ENCODE results near the gene SPON2. TPM values are rescaled to one million over a fixed set of nuclear protein-coding genes. Genes with fewer than 3 reads are reported as not detected.

SPON2 gene
- total RNA-seq, 1 experiment from 2014 or later, result 2.3 TPM

DNA sequence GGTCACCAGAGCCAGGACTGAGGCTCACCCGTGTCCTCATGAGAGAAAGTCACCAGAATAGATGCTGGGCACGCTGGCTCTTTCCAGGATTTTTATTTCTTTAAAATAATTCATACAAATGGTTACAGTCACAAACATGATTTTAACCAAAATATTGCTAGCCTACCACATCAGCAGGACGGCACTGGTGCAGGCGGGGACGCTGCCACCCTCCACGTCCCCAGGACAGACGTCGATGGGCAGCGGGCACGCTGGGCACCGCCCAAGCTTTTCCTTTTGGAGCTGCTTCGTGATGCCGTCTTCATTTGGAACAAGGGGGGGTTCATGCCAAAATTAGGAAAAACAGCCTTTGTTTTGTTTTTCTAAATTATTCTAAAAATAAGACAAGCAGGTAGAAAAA lies 39.0 kb upstream of the SPON2 start:
- Mint-ChIP-seq H3K4me3 (no peak overlapping the region), H3K9me3 (no peaks in the 10 kb centered on the region), H3K4me1 (no peaks in the 10 kb centered on the region), H3K27me3 (ENCODE audit: low read depth) (no peaks in the 10 kb centered on the region), H3K36me3 (ENCODE audit: insufficient read depth in 1 of 3, low read depth in 3 of 3) (peaks cover 2 to 27% (median 25%) of the 10 kb centered on the region in 3 experiments; a peak in 6 of 7 replicates), H3K27ac (no peak overlapping the region)
- H3K9me3 ChIP-seq (ENCODE audit: control insufficient read depth, low read depth, low read length), result no peaks in the 10 kb centered on the region
- H3K18ac ChIP-seq (ENCODE audit: insufficient read length, low read depth, low read length), result no peak overlapping the region
- TF ChIP-seq, protein P1, sequence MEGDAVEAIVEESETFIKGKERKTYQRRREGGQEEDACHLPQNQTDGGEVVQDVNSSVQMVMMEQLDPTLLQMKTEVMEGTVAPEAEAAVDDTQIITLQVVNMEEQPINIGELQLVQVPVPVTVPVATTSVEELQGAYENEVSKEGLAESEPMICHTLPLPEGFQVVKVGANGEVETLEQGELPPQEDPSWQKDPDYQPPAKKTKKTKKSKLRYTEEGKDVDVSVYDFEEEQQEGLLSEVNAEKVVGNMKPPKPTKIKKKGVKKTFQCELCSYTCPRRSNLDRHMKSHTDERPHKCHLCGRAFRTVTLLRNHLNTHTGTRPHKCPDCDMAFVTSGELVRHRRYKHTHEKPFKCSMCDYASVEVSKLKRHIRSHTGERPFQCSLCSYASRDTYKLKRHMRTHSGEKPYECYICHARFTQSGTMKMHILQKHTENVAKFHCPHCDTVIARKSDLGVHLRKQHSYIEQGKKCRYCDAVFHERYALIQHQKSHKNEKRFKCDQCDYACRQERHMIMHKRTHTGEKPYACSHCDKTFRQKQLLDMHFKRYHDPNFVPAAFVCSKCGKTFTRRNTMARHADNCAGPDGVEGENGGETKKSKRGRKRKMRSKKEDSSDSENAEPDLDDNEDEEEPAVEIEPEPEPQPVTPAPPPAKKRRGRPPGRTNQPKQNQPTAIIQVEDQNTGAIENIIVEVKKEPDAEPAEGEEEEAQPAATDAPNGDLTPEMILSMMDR (conservative IDR thresholded peaks at IDR 0.05), result no peak
- no peak overlapping the region for H2AFZ ChIP-seq (ENCODE audit: low read length)
- no peak overlapping the region for H3K23ac ChIP-seq (ENCODE audit: insufficient read length, low read depth, low read length)
- H3K4me1 ChIP-seq (ENCODE audit: insufficient read depth, low read length), result no peaks in the 10 kb centered on the region
- H2BK15ac ChIP-seq (ENCODE audit: low read depth, low read length), result no peak overlapping the region
- WGBS (ENCODE audit: extremely low coverage, insufficient read length, low lambda C conversion rate), result no CpG with 5 or more reads among the region's 13 CpGs
- H4K5ac ChIP-seq (ENCODE audit: insufficient read length, low read depth, low read length), result no peak overlapping the region
- no peak overlapping the region for H3T11ph ChIP-seq (ENCODE audit: low read length)
- H3K79me2 ChIP-seq (ENCODE audit: insufficient read depth, low read length), result no peaks in the 10 kb centered on the region
- H3K79me1 ChIP-seq (ENCODE audit: insufficient read depth, low read depth, low read length, poor library complexity, severe bottlenecking), result no peaks in the 10 kb centered on the region
- H2AK5ac ChIP-seq (ENCODE audit: insufficient read length, low read length), result no peak overlapping the region
- no peak overlapping the region for H3K14ac ChIP-seq (ENCODE audit: insufficient read depth, low read length)
- H3K9ac ChIP-seq (ENCODE audit: extremely low read depth, insufficient read length, low read length), result no peak overlapping the region
- H4K91ac ChIP-seq (ENCODE audit: insufficient read length, low read depth, low read length), result no peak overlapping the region
- no peak overlapping the region for H3K27ac ChIP-seq (ENCODE audit: insufficient read length, low read depth, low read length)
- no peaks in the 10 kb centered on the region for H3K27me3 ChIP-seq (ENCODE audit: insufficient read depth, low read length)
- no peak overlapping the region for H3K4ac ChIP-seq (ENCODE audit: low read depth, low read length)
- no peak overlapping the region for H2BK5ac ChIP-seq (ENCODE audit: insufficient read length, low read length)
- peaks cover 3% of the 10 kb centered on the region for H3K23me2 ChIP-seq (ENCODE audit: insufficient read length, low read depth, low read length, poor library complexity, severe bottlenecking)
- no peak for DNase-seq
- no peak overlapping the region for H3K4me2 ChIP-seq (ENCODE audit: insufficient read depth, insufficient read length, low read length)
- H2BK20ac ChIP-seq (ENCODE audit: low read depth, low read length, poor library complexity, severe bottlenecking), result no peak overlapping the region
- no peak overlapping the region for H2BK120ac ChIP-seq (ENCODE audit: low read depth, low read length, poor library complexity, severe bottlenecking)
- H3K56ac ChIP-seq (ENCODE audit: insufficient read length, low read depth, low read length), result no peak overlapping the region
- H2BK12ac ChIP-seq (ENCODE audit: insufficient read length, low read depth, low read length), result no peak overlapping the region
- H4K8ac ChIP-seq (replicated peaks; ENCODE audit: insufficient read length, low read depth, low read length), result no peak overlapping the region
- no peaks in the 10 kb centered on the region for H4K20me1 ChIP-seq (ENCODE audit: control insufficient read depth, insufficient read depth, insufficient read length)

Data from H9 (cell line).